Measurements from ENCODE around the gene GBGT1. TPM values are rescaled to one million over a fixed set of nuclear protein-coding genes. Genes with fewer than 3 reads are reported as not detected.

GBGT1 gene
- total and polyA plus RNA-seq, 2 experiments from 2014 or later = 4.0 to 10.1 TPM

DNA sequence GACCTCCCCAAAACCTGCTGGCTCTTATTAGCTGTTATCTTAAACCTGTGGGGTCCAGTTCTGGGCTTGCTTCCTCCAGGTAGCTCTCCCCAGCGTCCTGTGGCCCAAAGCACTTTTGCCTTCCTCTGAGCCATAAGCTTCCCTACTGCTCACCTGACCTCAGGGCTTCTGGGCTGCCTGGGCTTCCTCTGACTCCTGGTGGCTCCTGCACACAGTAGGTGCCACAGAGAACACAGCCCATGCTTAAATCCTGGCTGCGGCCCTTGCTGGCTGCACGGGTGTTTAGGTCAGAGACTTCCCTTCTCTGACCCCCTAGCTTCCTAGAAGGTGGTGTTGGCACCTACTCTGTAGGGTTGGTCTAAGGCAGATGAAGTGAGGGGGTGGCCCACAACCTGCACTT lies 45.1 kb downstream of the GBGT1 start:
- Histone ChIP-seq H3K4me1 (ENCODE audit: insufficient read depth) (peaks cover 59% of the 10 kb centered on the region), H3K9me3 (ENCODE audit: low read depth) (no peaks in the 10 kb centered on the region), H3K27me3 (no peaks in the 10 kb centered on the region), H3K9me2 (replicated peaks; ENCODE audit: insufficient read depth) (no peaks in the 10 kb centered on the region), H3K36me3 (replicated peaks; ENCODE audit: insufficient read depth, low read depth) (no peaks in the 10 kb centered on the region), H4K20me1 (ENCODE audit: insufficient read depth, poor library complexity, severe bottlenecking) (peaks cover 56% of the 10 kb centered on the region), H2AFZ (no peak overlapping the region), H3K27ac (peak overlapping the region; percentile 83), H3K4me2 (peak overlapping the region; percentile 100), H3K4me3 (no peak overlapping the region), H3K79me2 (peaks cover 63% of the 10 kb centered on the region)
- no peak for TF ChIP-seq EZH2 (IDR thresholded peaks at IDR 0.05; ENCODE audit: borderline replicate concordance)
- TF ChIP-seq CTCF (IDR thresholded peaks at IDR 0.05; ENCODE audit: poor library complexity) = no peak
- TF ChIP-seq EZH2phosphoT487 (IDR thresholded peaks at IDR 0.05; ENCODE audit: low read depth, severe bottlenecking, unreplicated experiment) = no peak
- DNase-seq (ENCODE audit: low spot score) = no peak
- WGBS (ENCODE audit: low lambda C conversion rate, missing lambda C conversion rate) = 89% methylated on average over 3 of the region's 3 CpGs

- peak overlapping the region; percentile 83 for H3K27ac ChIP-seq
- no peaks in the 10 kb centered on the region for H3K9me2 ChIP-seq (replicated peaks; ENCODE audit: insufficient read depth)
- H3K4me2 ChIP-seq = peak overlapping the region; percentile 100
- H2AFZ ChIP-seq = no peak overlapping the region
- DNase-seq (ENCODE audit: low spot score) = no peak
- H3K27me3 ChIP-seq = no peaks in the 10 kb centered on the region
- H4K20me1 ChIP-seq (ENCODE audit: insufficient read depth, poor library complexity, severe bottlenecking) = peaks cover 58% of the 10 kb centered on the region
- H3K4me1 ChIP-seq (ENCODE audit: insufficient read depth) = peaks cover 59% of the 10 kb centered on the region
- H3K4me3 ChIP-seq = no peak overlapping the region
- peaks cover 67% of the 10 kb centered on the region for H3K79me2 ChIP-seq
- no peaks in the 10 kb centered on the region for H3K36me3 ChIP-seq (replicated peaks; ENCODE audit: insufficient read depth, low read depth)
- TF ChIP-seq EZH2 (IDR thresholded peaks at IDR 0.05; ENCODE audit: borderline replicate concordance) = no peak
- TF ChIP-seq CTCF (IDR thresholded peaks at IDR 0.05; ENCODE audit: poor library complexity) = no peak
- no peak for TF ChIP-seq EZH2phosphoT487 (IDR thresholded peaks at IDR 0.05; ENCODE audit: low read depth, severe bottlenecking, unreplicated experiment)
- no peaks in the 10 kb centered on the region for H3K9me3 ChIP-seq (ENCODE audit: low read depth)
- 70% methylated on average over 3 of the region's 3 CpGs for WGBS (ENCODE audit: low lambda C conversion rate, missing lambda C conversion rate)
These were observed 45.6 kb downstream of the GBGT1 start for GRCh38 chr9:133118179-133118520.

DNA sequence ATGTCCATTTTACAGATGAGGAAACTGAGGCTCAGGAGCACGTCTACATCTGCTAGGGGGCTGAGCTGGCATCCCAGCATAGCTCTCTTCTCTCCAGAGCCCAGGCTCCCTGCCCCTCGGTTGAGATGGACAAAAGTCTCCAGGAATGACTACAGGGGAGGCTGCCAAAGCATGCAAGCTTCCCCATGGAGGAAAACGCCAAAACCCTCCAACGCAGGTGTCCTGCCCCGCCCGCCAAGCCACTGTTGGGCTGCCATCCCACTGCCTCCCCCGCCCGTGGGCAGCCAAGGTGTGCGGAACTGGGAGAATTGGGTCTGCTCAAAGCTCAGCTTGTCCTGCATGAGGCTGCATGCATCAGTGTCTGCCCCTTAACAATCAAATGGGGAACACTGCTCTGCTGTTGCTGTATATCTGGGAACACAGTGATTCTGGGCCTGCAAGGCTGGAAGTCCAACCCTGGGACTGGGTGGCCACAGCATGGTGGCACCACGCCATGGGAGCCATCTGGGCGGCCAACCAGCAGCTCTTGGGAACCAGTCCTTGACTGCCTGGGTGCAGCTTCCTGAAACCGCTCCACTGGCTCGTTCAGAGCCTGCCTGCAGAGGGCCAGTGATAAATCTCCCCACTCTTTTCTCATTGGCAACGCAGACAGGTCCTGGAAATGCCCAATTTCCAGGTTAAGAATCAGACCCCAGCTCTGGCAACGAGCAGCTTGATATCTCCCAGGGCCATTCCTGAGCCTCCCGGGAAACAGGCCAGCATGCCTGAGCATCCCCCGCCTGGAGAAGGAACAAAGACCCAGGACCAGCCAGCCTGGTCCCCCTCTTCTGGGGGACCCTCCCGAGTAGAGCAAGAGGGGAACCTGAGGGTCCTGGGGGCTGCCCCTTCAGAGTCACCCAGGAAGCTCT lies 46.2 kb downstream of the GBGT1 start:
- Histone ChIP-seq H3K79me2 (peaks cover 73% of the 10 kb centered on the region), H3K4me1 (ENCODE audit: insufficient read depth) (peaks cover 52% of the 10 kb centered on the region), H4K20me1 (ENCODE audit: insufficient read depth, poor library complexity, severe bottlenecking) (peaks cover 64% of the 10 kb centered on the region), H3K27me3 (no peaks in the 10 kb centered on the region), H3K9me3 (ENCODE audit: low read depth) (no peaks in the 10 kb centered on the region), H2AFZ (no peak overlapping the region), H3K36me3 (replicated peaks; ENCODE audit: insufficient read depth, low read depth) (no peaks in the 10 kb centered on the region), H3K4me2 (no peak overlapping the region), H3K27ac (peak overlapping the region; percentile 83), H3K4me3 (no peak overlapping the region), H3K9me2 (replicated peaks; ENCODE audit: insufficient read depth) (no peaks in the 10 kb centered on the region)
- TF ChIP-seq CTCF (IDR thresholded peaks at IDR 0.05; ENCODE audit: poor library complexity) (no peak), EZH2 (IDR thresholded peaks at IDR 0.05; ENCODE audit: borderline replicate concordance) (no peak), EZH2phosphoT487 (IDR thresholded peaks at IDR 0.05; ENCODE audit: low read depth, severe bottlenecking, unreplicated experiment) (no peak)
- 86% methylated on average over 18 of the region's 18 CpGs for WGBS (ENCODE audit: low lambda C conversion rate, missing lambda C conversion rate)
- no peak for DNase-seq (ENCODE audit: low spot score)

All from hepatocyte (in vitro differentiated cells).